ENCODE measurements around the gene SECISBP2. TPM values are rescaled to one million over a fixed set of nuclear protein-coding genes. Genes with fewer than 3 reads are reported as not detected.

Gene SECISBP2
- total and polyA plus RNA-seq, 2 of the 13 experiments (the other 11 are each of a cell fraction or from before 2014, with no cell fraction given) = 32.4 to 38.0 TPM

DNA sequence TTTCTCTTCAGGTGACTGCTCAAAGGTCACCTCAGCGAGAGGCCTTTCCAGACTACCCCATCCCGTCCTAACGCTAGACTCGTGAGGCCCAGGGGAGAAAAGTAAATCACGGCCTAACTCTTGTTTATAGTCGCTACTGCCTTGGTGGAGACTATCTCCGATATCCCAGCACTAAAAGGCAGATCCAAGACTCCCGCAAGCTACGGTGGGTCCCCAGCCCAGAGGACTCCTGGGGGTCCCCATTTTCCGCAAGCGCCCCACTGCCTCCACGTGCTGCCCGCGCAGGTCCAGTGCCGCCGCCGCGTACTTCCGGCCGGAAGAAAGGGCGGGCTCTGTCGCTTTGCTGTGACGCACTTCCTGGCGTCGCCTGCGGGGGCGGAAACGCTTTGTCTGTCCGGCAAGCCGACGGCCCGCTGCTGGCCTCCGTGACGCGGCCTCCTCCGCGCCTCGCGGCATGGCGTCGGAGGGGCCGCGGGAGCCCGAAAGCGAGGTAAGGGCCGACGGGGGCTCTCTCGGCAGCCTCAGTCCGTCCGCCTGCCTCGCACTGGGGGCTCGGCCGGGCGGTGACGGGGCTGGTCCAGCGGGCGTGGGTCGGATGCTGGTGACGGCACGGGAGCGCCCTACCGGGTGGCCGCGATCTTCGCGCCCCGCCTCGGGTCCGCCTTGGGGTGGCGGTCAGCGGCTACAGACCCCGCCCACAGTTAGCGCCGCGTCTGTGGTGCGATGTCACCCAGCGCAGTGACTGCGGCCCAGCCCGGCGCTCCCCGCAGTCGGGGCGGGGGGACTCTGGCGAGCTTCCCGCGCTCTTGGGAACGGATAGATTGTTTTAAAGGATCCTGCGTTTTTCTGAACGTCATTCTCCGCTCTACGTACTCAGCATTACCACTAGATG is at the start of gene SECISBP2 (continued):
- TF ChIP-seq ZNF746 (CRISPR knock-in tag; IDR thresholded peaks at IDR 0.05) (peak; percentile 21; the same call in 1 of the 2 replicates), CEBPZ (IDR thresholded peaks at IDR 0.05; ENCODE audit: low read length) (no peak), MZF1 (CRISPR knock-in tag; IDR thresholded peaks at IDR 0.05; ENCODE audit: borderline replicate concordance) (no peak), TEF (CRISPR knock-in tag; IDR thresholded peaks at IDR 0.05) (peak; percentile 44; the same call in 1 of the 2 replicates), ZBTB25 (CRISPR knock-in tag; IDR thresholded peaks at IDR 0.05) (peak; percentile 59), ZNF724P (CRISPR knock-in tag; IDR thresholded peaks at IDR 0.05; ENCODE audit: borderline replicate concordance) (peak; percentile 95), PBX2 (CRISPR knock-in tag; IDR thresholded peaks at IDR 0.05) (no peak), ZNF530 (CRISPR knock-in tag; IDR thresholded peaks at IDR 0.05; ENCODE audit: low read depth) (no peak), RAD21 (CRISPR knock-in tag; IDR thresholded peaks at IDR 0.05) (peak; percentile 47), ZC3H13 (CRISPR knock-in tag; IDR thresholded peaks at IDR 0.05) (peak; percentile 77; the same call in 1 of the 2 replicates), KDM6A (CRISPR knock-in tag; IDR thresholded peaks at IDR 0.05; ENCODE audit: low read depth) (no peak), ZNF768 (CRISPR knock-in tag; IDR thresholded peaks at IDR 0.05) (peak; percentile 82; the same call in 1 of the 2 replicates), TFDP2 (CRISPR knock-in tag; IDR thresholded peaks at IDR 0.05) (peak; percentile 90), ASH2L (IDR thresholded peaks at IDR 0.05; ENCODE audit: insufficient read length, low read depth, low read length) (peak; percentile 97), ZNF839 (CRISPR knock-in tag; IDR thresholded peaks at IDR 0.05; ENCODE audit: borderline replicate concordance) (peak; percentile 47; the same call in 1 of the 2 replicates), NFYB (CRISPR knock-in tag; IDR thresholded peaks at IDR 0.05) (peak; percentile 10; the same call in 1 of the 2 replicates)
- TF ChIP-seq, protein P1, sequence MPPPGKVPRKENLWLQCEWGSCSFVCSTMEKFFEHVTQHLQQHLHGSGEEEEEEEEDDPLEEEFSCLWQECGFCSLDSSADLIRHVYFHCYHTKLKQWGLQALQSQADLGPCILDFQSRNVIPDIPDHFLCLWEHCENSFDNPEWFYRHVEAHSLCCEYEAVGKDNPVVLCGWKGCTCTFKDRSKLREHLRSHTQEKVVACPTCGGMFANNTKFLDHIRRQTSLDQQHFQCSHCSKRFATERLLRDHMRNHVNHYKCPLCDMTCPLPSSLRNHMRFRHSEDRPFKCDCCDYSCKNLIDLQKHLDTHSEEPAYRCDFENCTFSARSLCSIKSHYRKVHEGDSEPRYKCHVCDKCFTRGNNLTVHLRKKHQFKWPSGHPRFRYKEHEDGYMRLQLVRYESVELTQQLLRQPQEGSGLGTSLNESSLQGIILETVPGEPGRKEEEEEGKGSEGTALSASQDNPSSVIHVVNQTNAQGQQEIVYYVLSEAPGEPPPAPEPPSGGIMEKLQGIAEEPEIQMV (CRISPR knock-in tag; IDR thresholded peaks at IDR 0.05; ENCODE audit: low read depth) = peak; percentile 71; the same call in 1 of the 2 replicates
